22Rv1 (cell line): Measurements from ENCODE around the gene PHF21A.

Experiments
- CTCF ChIP-seq: fragments of 450-650 bp; IDR thresholded peaks from 2 replicates; pipeline ENCODE4 v1.5.1; 2017; ENCODE audit warnings: mild to moderate bottlenecking
- ZFX ChIP-seq: fragments of 450-650 bp; IDR thresholded peaks from 2 replicates; pipeline ENCODE4 v1.6.1; 2017; ENCODE audit warnings: antibody characterized with exemption, borderline replicate concordance

DNA sequence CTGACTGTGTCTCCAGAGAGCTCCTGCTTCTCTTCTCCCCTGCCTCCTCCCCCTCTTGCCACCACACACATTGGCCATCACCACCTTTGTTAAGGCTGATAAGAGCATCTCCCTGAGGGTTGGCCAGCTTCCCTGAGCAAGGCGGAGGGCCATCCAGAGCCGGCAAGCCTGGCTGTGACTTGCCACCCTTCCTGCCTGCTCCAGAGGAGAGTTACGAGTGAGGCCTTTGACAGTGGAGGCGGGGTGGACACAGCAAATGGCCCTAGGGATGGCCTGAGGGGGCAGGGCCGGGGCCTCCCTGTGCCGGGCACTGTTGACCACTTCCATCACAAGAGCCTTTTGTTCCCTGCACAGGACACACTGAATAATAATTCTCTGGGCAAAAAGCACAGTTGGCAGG is 219.6 kb downstream of the PHF21A start:
- TF ChIP-seq CTCF (no peak), ZFX (no peak)
